ENCODE measurements around the gene SEMA5A.

The SEMA5A gene

GRCh38 chr5:9149988-9150387 is 395.9 kb downstream of the SEMA5A start:
- TF ChIP-seq FOXP2 (optimal IDR thresholded peaks at IDR 0.05; ENCODE audit: borderline replicate concordance, extremely low read depth, extremely low read length, insufficient read depth) (no peak), REST (IDR thresholded peaks at IDR 0.05; ENCODE audit: insufficient read depth in 1 of 2, low read depth in 2 of 2, low read length in 2 of 2) (no peak), POLR2AphosphoS5 (IDR thresholded peaks at IDR 0.05; ENCODE audit: low read depth, low read length) (no peak), SIN3A (IDR thresholded peaks at IDR 0.05; ENCODE audit: borderline replicate concordance, insufficient read depth, low read length) (no peak), TAF1 (IDR thresholded peaks at IDR 0.05; ENCODE audit: borderline replicate concordance, insufficient read depth, low read length) (no peak)

GRCh38 chr5:9148242-9148641 is 397.6 kb downstream of the SEMA5A start:
- TF ChIP-seq POLR2AphosphoS5 (IDR thresholded peaks at IDR 0.05; ENCODE audit: low read depth, low read length), result no peak
- TF ChIP-seq FOXP2 (optimal IDR thresholded peaks at IDR 0.05; ENCODE audit: borderline replicate concordance, extremely low read depth, extremely low read length, insufficient read depth), result no peak
- no peak for TF ChIP-seq REST (IDR thresholded peaks at IDR 0.05; ENCODE audit: insufficient read depth in 1 of 2, low read depth in 2 of 2, low read length in 2 of 2)
- no peak for TF ChIP-seq SIN3A (IDR thresholded peaks at IDR 0.05; ENCODE audit: borderline replicate concordance, insufficient read depth, low read length)
- TF ChIP-seq TAF1 (IDR thresholded peaks at IDR 0.05; ENCODE audit: borderline replicate concordance, insufficient read depth, low read length), result no peak

- TF ChIP-seq SIN3A (IDR thresholded peaks at IDR 0.05; ENCODE audit: borderline replicate concordance, insufficient read depth, low read length), result no peak
Observed at GRCh38 chr5:9140711-9141110, 405.2 kb downstream of the SEMA5A start.

- TF ChIP-seq FOXP2 (optimal IDR thresholded peaks at IDR 0.05; ENCODE audit: borderline replicate concordance, extremely low read depth, extremely low read length, insufficient read depth) (no peak), SIN3A (IDR thresholded peaks at IDR 0.05; ENCODE audit: borderline replicate concordance, insufficient read depth, low read length) (no peak), POLR2AphosphoS5 (IDR thresholded peaks at IDR 0.05; ENCODE audit: low read depth, low read length) (no peak), REST (IDR thresholded peaks at IDR 0.05; ENCODE audit: insufficient read depth in 1 of 2, low read depth in 2 of 2, low read length in 2 of 2) (no peak), TAF1 (IDR thresholded peaks at IDR 0.05; ENCODE audit: borderline replicate concordance, insufficient read depth, low read length) (no peak)
Observed at GRCh38 chr5:9140202-9140601, 405.7 kb downstream of the SEMA5A start.

- TF ChIP-seq SIN3A (IDR thresholded peaks at IDR 0.05; ENCODE audit: borderline replicate concordance, insufficient read depth, low read length), result no peak
- TF ChIP-seq FOXP2 (optimal IDR thresholded peaks at IDR 0.05; ENCODE audit: borderline replicate concordance, extremely low read depth, extremely low read length, insufficient read depth), result no peak
- no peak for TF ChIP-seq TAF1 (IDR thresholded peaks at IDR 0.05; ENCODE audit: borderline replicate concordance, insufficient read depth, low read length)
- no peak for TF ChIP-seq POLR2AphosphoS5 (IDR thresholded peaks at IDR 0.05; ENCODE audit: low read depth, low read length)
- no peak for TF ChIP-seq REST (IDR thresholded peaks at IDR 0.05; ENCODE audit: insufficient read depth in 1 of 2, low read depth in 2 of 2, low read length in 2 of 2)
Observed at GRCh38 chr5:9139344-9139743, 406.5 kb downstream of the SEMA5A start.
